ENCODE measurements around the gene PSMD11.

The PSMD11 gene

GRCh38 chr17:32493976-32494513, 49.7 kb downstream of the PSMD11 start:
- no peak overlapping the region for H3K4me3 ChIP-seq (replicated peaks in 1 of 2; ENCODE audit: low read depth in 2 of 2, low read length in 2 of 2)
- TF ChIP-seq, protein P1, sequence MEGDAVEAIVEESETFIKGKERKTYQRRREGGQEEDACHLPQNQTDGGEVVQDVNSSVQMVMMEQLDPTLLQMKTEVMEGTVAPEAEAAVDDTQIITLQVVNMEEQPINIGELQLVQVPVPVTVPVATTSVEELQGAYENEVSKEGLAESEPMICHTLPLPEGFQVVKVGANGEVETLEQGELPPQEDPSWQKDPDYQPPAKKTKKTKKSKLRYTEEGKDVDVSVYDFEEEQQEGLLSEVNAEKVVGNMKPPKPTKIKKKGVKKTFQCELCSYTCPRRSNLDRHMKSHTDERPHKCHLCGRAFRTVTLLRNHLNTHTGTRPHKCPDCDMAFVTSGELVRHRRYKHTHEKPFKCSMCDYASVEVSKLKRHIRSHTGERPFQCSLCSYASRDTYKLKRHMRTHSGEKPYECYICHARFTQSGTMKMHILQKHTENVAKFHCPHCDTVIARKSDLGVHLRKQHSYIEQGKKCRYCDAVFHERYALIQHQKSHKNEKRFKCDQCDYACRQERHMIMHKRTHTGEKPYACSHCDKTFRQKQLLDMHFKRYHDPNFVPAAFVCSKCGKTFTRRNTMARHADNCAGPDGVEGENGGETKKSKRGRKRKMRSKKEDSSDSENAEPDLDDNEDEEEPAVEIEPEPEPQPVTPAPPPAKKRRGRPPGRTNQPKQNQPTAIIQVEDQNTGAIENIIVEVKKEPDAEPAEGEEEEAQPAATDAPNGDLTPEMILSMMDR (IDR thresholded peaks at IDR 0.05; ENCODE audit: low read depth, low read length), result no peak
- no peak for DNase-seq (ENCODE audit: low read depth in 2 of 2)

GRCh38 chr17:32494621-32495358, 50.5 kb downstream of the PSMD11 start:
- H3K4me3 ChIP-seq (replicated peaks in 1 of 2; ENCODE audit: low read depth in 2 of 2, low read length in 2 of 2), result no peak overlapping the region
- no peak for DNase-seq (ENCODE audit: low read depth in 2 of 2)
- TF ChIP-seq, protein P1 (IDR thresholded peaks at IDR 0.05; ENCODE audit: low read depth, low read length), result no peak

- no peak overlapping the region for H3K4me3 ChIP-seq (replicated peaks in 1 of 2; ENCODE audit: low read depth in 2 of 2, low read length in 2 of 2)
- TF ChIP-seq, protein P1 (IDR thresholded peaks at IDR 0.05; ENCODE audit: low read depth, low read length), result no peak
- DNase-seq (ENCODE audit: low read depth in 2 of 2), result peak in 1 of 2 donors; percentile 54
Measured at GRCh38 chr17:32495359-32496231, 51.3 kb downstream of the PSMD11 start.

DNA sequence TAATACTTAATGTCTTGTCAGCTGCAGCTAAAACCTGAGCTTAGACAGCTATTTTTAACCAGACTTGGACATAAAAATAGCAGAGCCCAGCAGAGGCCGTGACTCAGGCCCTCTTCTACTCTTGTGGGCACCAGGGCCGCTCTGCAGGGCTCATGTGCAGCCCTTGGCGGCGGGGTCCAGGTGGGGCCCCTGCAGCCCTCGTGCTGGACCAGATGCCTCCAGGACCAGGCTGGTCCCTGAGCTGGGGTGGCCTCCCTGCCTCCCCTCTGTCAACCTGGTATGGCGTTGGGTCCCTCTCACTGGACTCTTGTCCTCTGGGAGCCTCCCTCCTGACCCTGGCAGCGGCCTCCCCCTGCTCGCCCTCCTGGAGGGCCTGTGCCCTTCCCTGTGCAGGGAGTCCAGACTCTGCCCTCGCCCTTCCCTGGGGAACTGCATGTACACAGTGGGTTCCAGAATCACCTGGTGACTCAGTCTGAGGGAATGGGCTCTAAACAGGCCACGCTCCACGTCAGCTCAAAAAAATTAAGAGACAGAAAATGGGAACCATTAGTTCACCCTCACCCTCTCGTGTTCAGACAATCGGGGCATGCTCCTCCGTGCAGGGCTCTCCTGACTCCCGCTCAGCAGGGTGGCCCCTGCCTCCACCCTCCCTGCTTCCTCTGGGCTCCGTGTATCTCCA, 52.2 kb downstream of the PSMD11 start:
- DNase-seq (ENCODE audit: low read depth in 2 of 2), result peak; percentile 20 to 95
- TF ChIP-seq, protein P1 (IDR thresholded peaks at IDR 0.05; ENCODE audit: low read depth, low read length), result no peak
- H3K4me3 ChIP-seq (replicated peaks in 1 of 2; ENCODE audit: low read depth in 2 of 2, low read length in 2 of 2), result no peak overlapping the region

DNA sequence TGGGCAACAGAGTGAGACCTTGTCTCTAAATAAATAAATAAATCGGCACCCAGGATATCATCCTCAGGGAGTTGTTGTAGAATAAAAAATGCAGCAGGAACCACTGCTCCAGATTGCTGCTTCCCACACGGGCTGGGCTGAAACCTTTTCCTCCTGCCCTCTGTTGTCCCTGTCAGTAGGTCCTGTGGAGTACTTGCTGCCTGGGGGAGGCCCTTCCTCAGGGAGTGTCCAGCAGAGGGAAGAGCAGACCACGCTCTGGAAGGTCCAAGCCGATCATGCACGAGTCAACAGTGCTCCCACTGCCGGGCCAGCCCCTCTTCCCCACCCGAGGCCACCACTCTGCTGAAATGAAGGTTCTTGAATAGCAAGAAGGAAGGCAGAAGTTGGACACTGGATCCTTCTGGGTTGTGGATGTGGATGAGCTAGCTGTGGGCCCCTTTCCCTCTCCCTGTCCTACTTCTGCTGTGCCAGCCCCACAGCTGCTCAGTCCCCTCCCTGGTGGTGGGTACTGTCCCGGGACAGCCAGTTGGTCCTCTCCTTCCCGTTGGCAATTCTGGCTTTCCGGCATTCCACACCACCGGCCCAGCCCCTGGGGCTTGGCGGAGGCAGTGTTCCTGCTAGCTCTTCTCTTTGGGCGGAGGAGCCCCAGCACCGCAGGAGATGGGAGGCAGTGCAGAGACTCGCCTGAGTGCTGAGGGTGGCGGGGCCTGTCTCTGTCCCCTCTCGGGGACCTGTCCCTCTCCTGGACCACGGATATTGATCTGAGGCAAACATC, 53.3 kb downstream of the PSMD11 start:
- TF ChIP-seq, protein P1 (IDR thresholded peaks at IDR 0.05; ENCODE audit: low read depth, low read length), result no peak
- H3K4me3 ChIP-seq (replicated peaks in 1 of 2; ENCODE audit: low read depth in 2 of 2, low read length in 2 of 2), result no peak overlapping the region
- peak in 1 of 2 donors; percentile 44 for DNase-seq (ENCODE audit: low read depth in 2 of 2)

DNA sequence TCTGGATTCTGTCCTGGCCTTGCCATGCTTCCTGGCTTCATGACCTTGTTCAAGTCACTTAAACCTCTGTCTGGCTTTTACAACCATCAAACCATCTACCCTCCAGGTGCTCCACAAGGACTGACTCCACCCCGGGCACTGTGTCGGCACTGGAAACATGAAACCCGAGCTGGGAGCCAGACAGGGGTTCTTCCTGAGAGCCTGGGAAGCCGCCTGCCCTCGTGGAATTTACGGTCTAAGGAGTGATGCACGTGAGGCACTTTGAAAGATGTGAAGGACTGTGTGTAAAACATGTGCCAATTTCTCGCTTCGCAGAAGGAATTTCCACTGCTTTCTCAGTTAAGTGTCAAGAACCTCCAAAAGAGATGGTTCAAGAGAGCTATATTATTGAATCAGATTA, 54.1 kb downstream of the PSMD11 start:
- no peak for DNase-seq (ENCODE audit: low read depth in 2 of 2)
- TF ChIP-seq, protein P1 (IDR thresholded peaks at IDR 0.05; ENCODE audit: low read depth, low read length), result no peak
- no peak overlapping the region for H3K4me3 ChIP-seq (replicated peaks in 1 of 2; ENCODE audit: low read depth in 2 of 2, low read length in 2 of 2)
